GM21619 (cell line): ENCODE data around the gene DNHD1.

Source experiments
- ATAC-seq: cut with Tn5 transposase; IDR thresholded peaks from one replicate; pipeline ENCODE4 v1.9.1; 2021; ENCODE audit not compliant: unreplicated experiment

Gene DNHD1

GRCh38 chr11:6497069-6497839 lies at the start of gene DNHD1:
TSS of gene DNHD1 (plus strand) at chr11:6497280. CDS start at chr11:6498216, 936 bp downstream.
- no peak for ATAC-seq

GRCh38 chr11:6448574-6448973 lies 48.5 kb upstream of the DNHD1 start:
- no peak for ATAC-seq

- no peak for ATAC-seq
Observed at GRCh38 chr11:6452219-6452618, 44.9 kb upstream of the DNHD1 start.

- no peak for ATAC-seq
Observed at GRCh38 chr11:6453152-6453551, 43.9 kb upstream of the DNHD1 start.

- no peak for ATAC-seq
Observed at GRCh38 chr11:6455070-6455469, 42.0 kb upstream of the DNHD1 start.

- ATAC-seq, result no peak
Observed at GRCh38 chr11:6456361-6457073, 40.6 kb upstream of the DNHD1 start.

- ATAC-seq, result no peak
Observed at GRCh38 chr11:6457581-6458320, 39.3 kb upstream of the DNHD1 start.

- ATAC-seq, result no peak
Observed at GRCh38 chr11:6458352-6459098, 38.6 kb upstream of the DNHD1 start.

- no peak for ATAC-seq
Observed at GRCh38 chr11:6459099-6459450, 38.0 kb upstream of the DNHD1 start.

- peak; percentile 62 for ATAC-seq
Observed at GRCh38 chr11:6468712-6469495, 28.2 kb upstream of the DNHD1 start.

GRCh38 chr11:6469599-6469998 lies 27.5 kb upstream of the DNHD1 start:
- no peak for ATAC-seq

- ATAC-seq, result no peak
Observed at GRCh38 chr11:6472934-6473333, 24.1 kb upstream of the DNHD1 start.

GRCh38 chr11:6473451-6474412 lies 23.3 kb upstream of the DNHD1 start, which contains the start of gene TRIM3:
TSS of gene TRIM3 (minus strand) at chr11:6473941. CDS start at chr11:6465695, 8,246 bp downstream.
- ATAC-seq, result peak; percentile 64

GRCh38 chr11:6474413-6474792 lies 22.7 kb upstream of the DNHD1 start:
- ATAC-seq, result no peak

- ATAC-seq, result no peak
Observed at GRCh38 chr11:6474806-6475500, 22.1 kb upstream of the DNHD1 start.

- ATAC-seq, result no peak
Observed at GRCh38 chr11:6475936-6476335, 21.1 kb upstream of the DNHD1 start.

- no peak for ATAC-seq
Observed at GRCh38 chr11:6476571-6476970, 20.5 kb upstream of the DNHD1 start.

- no peak for ATAC-seq
Observed at GRCh38 chr11:6480299-6480914, 16.7 kb upstream of the DNHD1 start.
